ENCODE measurements around the gene TAF9.
A peak's percentile ranks its signal among the peaks of the same experiment; 100 is the strongest.

DNA sequence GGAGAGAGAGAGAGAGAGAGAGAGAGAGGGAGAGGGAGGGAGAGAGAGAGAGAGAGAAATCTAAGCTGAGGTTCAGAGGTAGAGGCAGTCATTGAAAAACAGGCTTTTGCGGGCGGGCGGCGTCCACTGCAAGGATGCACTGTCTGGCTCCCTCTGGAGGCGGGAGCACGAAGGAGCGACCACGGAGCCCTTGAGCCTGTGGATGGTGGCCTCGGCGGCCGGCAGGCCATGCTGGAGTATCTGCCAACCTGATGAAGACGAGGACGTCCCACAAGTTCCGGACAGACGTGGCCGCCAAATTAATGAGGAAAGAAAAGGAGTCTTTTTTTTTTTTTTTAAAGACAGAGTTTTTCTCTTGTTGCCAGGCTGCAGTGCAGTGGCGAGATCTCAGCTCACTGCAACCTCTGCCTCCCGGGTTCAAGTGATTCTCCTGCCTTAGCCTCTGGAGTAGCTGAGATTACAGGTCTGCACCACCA lies 34.5 kb downstream of the TAF9 start:
- TF ChIP-seq, protein P1, sequence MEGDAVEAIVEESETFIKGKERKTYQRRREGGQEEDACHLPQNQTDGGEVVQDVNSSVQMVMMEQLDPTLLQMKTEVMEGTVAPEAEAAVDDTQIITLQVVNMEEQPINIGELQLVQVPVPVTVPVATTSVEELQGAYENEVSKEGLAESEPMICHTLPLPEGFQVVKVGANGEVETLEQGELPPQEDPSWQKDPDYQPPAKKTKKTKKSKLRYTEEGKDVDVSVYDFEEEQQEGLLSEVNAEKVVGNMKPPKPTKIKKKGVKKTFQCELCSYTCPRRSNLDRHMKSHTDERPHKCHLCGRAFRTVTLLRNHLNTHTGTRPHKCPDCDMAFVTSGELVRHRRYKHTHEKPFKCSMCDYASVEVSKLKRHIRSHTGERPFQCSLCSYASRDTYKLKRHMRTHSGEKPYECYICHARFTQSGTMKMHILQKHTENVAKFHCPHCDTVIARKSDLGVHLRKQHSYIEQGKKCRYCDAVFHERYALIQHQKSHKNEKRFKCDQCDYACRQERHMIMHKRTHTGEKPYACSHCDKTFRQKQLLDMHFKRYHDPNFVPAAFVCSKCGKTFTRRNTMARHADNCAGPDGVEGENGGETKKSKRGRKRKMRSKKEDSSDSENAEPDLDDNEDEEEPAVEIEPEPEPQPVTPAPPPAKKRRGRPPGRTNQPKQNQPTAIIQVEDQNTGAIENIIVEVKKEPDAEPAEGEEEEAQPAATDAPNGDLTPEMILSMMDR (IDR thresholded peaks at IDR 0.05): peak; percentile 15 to 44 (median 39)
- no peak for TF ChIP-seq POLR2A (IDR thresholded peaks at IDR 0.05)
- TF ChIP-seq POLR2AphosphoS5 (IDR thresholded peaks at IDR 0.05; ENCODE audit: insufficient read depth in 1 of 2, low read depth in 1 of 2): peak; percentile 17 to 28
